HCT116 (cell line): ENCODE data around the gene ZBTB7B. TPM values are rescaled to one million over a fixed set of nuclear protein-coding genes. Genes with fewer than 3 reads are reported as not detected.
"Not testable (repeated sequence)": the region's sequence is repeated elsewhere in the genome, so short reads cannot be mapped to it uniquely, and the experiment has no call there.

Source experiments
- ATAC-seq: fragments of 200-7000 bp; cut with Tn5 transposase; 2 replicates; pipeline ENCODE4 v1.9.1; 2020; ENCODE audit warnings: mild to moderate bottlenecking, moderate library complexity
- BruUV-seq: library from RNA; stranded (reverse); fragments of 400-500 nt; replicated peaks from 2 replicates; lab custom pipeline; 2021; lab: Mats Ljungman, UMichigan
- CTCF ChIA-PET: fragments of 300-600 bp; sonication (Branson Sonifier 250); formaldehyde crosslinking; loops from one replicate; lab custom pipeline; 2021; ENCODE audit warnings: antibody characterized with exemption; lab: Charles Lee
- POLR2A ChIA-PET: fragments of 300-600, 350-600 bp; sonication (Branson Sonifier 250); formaldehyde crosslinking; loops from one replicate; lab custom pipeline; 2021; ENCODE audit warnings: antibody characterized with exemption; lab: Charles Lee
- RAD21 ChIA-PET, 2 experiments: fragments of 300-600 bp; sonication (Branson Sonifier 250); formaldehyde crosslinking; loops; one replicate each; lab custom pipeline; 2023; ENCODE audit warnings: low total read pairs in 2 of 2; ENCODE audit not compliant: uncharacterized antibody in 2 of 2, unreplicated experiment in 2 of 2, low non-redundant PET in 1 of 2; lab: Charles Lee
- DNase-seq: peaks from one replicate; pipeline ENCODE4 v3.0.0-alpha.2; 2010; ENCODE audit warnings: low read depth, low spot score
- H2AFZ ChIP-seq: fragments of 200-600 bp; shearing (Covaris generic), sonication (generic); 2 replicates; pipeline ENCODE4 v1.6.1; 2017; ENCODE audit warnings: low read depth, mixed run types, mixed read lengths, antibody characterized with exemption, low read length; ENCODE audit not compliant: poor library complexity, severe bottlenecking
- H3K27ac ChIP-seq: 2 replicates; pipeline ENCODE4 v1.5.1; 2012; ENCODE audit warnings: low read depth, low read length
- H3K27me3 ChIP-seq: fragments of 200-600 bp; sonication (generic); 2 replicates; pipeline ENCODE4 v1.6.1; 2016; ENCODE audit warnings: mixed run types, low read length, mixed read lengths; ENCODE audit not compliant: insufficient read depth
- H3K36me3 ChIP-seq, 2 experiments: fragments of 200-500 bp in 1 of 2; fragments of 200-600 bp in 1 of 2; sonication (Bioruptor generic) in 1 of 2; sonication (generic) in 1 of 2; 2 replicates each; pipeline versions ENCODE4 v1.5.1 to v1.6.1; 2014 to 2016; ENCODE audit warnings: low read length in 2 of 2, inconsistent platforms in 1 of 2, mixed read lengths in 1 of 2, mixed run types in 1 of 2; ENCODE audit not compliant: insufficient read depth in 2 of 2, control insufficient read depth in 1 of 2
- H3K4me1 ChIP-seq, 2 experiments: fragments of 200-600 bp in 1 of 2; sonication (generic) in 1 of 2; 2 replicates each; pipeline versions ENCODE4 v1.5.1 to v1.6.1; 2012 to 2017; ENCODE audit warnings: low read length in 2 of 2, inconsistent platforms in 1 of 2, mild to moderate bottlenecking in 1 of 2, mixed read lengths in 1 of 2, mixed run types in 1 of 2, moderate library complexity in 1 of 2; ENCODE audit not compliant: insufficient read depth in 2 of 2, control insufficient read depth in 1 of 2
- H3K4me2 ChIP-seq: fragments of 200-600 bp; sonication (generic); 2 replicates; pipeline ENCODE4 v1.6.1; 2017; ENCODE audit warnings: mixed run types, low read length, mixed read lengths
- H3K4me3 ChIP-seq, 2 experiments: fragments of 200-600 bp in 1 of 2; sonication (generic) in 1 of 2; replicated peaks in 1 of 2; 2 replicates each; pipeline ENCODE4 v1.5.1; 2011 to 2016; ENCODE audit warnings: low read length in 2 of 2, control low read depth in 1 of 2, low read depth in 1 of 2, mild to moderate bottlenecking in 1 of 2, mixed read lengths in 1 of 2, mixed run types in 1 of 2
- H3K79me2 ChIP-seq: fragments of 200-600 bp; sonication (generic); 2 replicates; pipeline ENCODE4 v1.6.1; 2017; ENCODE audit warnings: mild to moderate bottlenecking, mixed run types, low read length, moderate library complexity, mixed read lengths; ENCODE audit not compliant: insufficient read depth
- H3K9ac ChIP-seq: fragments of 200-600 bp; sonication (generic); 2 replicates; pipeline ENCODE4 v1.6.1; 2016; ENCODE audit warnings: low read length, mixed read lengths
- H3K9me2 ChIP-seq: fragments of 200-600 bp; sonication (generic), shearing (Covaris generic); 2 replicates; pipeline ENCODE4 v1.6.1; 2017; ENCODE audit warnings: mixed run types, mild to moderate bottlenecking, moderate library complexity; ENCODE audit not compliant: insufficient read depth
- H3K9me3 ChIP-seq, 2 experiments: fragments of 200-500 bp in 1 of 2; fragments of 200-600 bp in 1 of 2; sonication (Bioruptor generic) in 1 of 2; sonication (generic) in 1 of 2; 2 replicates each; pipeline ENCODE4 v1.6.1; 2014 to 2017; ENCODE audit warnings: low read length in 2 of 2, mixed read lengths in 2 of 2, inconsistent platforms in 1 of 2, low read depth in 1 of 2, mild to moderate bottlenecking in 1 of 2, mixed run types in 1 of 2, moderate library complexity in 1 of 2; ENCODE audit not compliant: control insufficient read depth in 1 of 2, insufficient read depth in 1 of 2
- H4K20me1 ChIP-seq: fragments of 200-600 bp; sonication (generic), shearing (Covaris generic); 2 replicates; pipeline ENCODE4 v1.6.1; 2017; ENCODE audit warnings: mixed run types, mild to moderate bottlenecking, moderate library complexity; ENCODE audit not compliant: insufficient read depth
- ATF3 ChIP-seq: IDR thresholded peaks from 2 replicates; pipeline ENCODE4 v1.6.1; 2012
- CEBPB ChIP-seq: IDR thresholded peaks from 2 replicates; pipeline ENCODE4 v1.6.1; 2012; ENCODE audit warnings: low read depth
- EGR1 ChIP-seq: IDR thresholded peaks from 2 replicates; pipeline ENCODE4 v1.6.1; 2012; ENCODE audit warnings: low read depth
- EZH2 ChIP-seq: fragments of 200-600 bp; sonication (generic); IDR thresholded peaks from 2 replicates; pipeline ENCODE4 v1.6.1; 2017; ENCODE audit warnings: antibody characterized with exemption, mixed run types
- FOSL1 ChIP-seq: IDR thresholded peaks from 2 replicates; pipeline ENCODE4 v1.6.1; 2012; ENCODE audit warnings: low read depth
- JUND ChIP-seq: IDR thresholded peaks from 2 replicates; pipeline ENCODE4 v1.6.1; 2012
- MAX ChIP-seq: IDR thresholded peaks from 2 replicates; pipeline ENCODE4 v1.6.1; 2012
- REST ChIP-seq: IDR thresholded peaks from 2 replicates; pipeline ENCODE4 v1.6.1; 2012; ENCODE audit warnings: low read depth
- SIN3A ChIP-seq: IDR thresholded peaks from 2 replicates; pipeline ENCODE4 v1.6.1; 2012; ENCODE audit warnings: low read depth
- SP1 ChIP-seq: IDR thresholded peaks from 2 replicates; pipeline ENCODE4 v1.6.1; 2012; ENCODE audit warnings: low read depth
- TCF7L2 ChIP-seq: IDR thresholded peaks from 2 replicates; pipeline ENCODE4 v1.7.0; 2011; ENCODE audit warnings: borderline replicate concordance, inconsistent platforms; ENCODE audit not compliant: insufficient read depth, insufficient read length; ENCODE audit errors: extremely low read depth
- ZFX ChIP-seq: fragments of 450-650 bp; IDR thresholded peaks from 2 replicates; pipeline ENCODE4 v1.6.1; 2017
- intact Hi-C: fragments of 100-400 bp; cut with micrococcal nuclease; formaldehyde crosslinking; loops from 2 replicates; pipeline ENCODE4 v1.10.0; 2022
- total RNA-seq: library from RNA; stranded (reverse); gene quantifications from one replicate; pipeline ENCODE4 v1.2.1, GENCODE V29; 2021; ENCODE audit not compliant: unreplicated experiment
- TF ChIP-seq, protein P1 (sequence below): IDR thresholded peaks from 2 replicates; pipeline ENCODE4 v1.6.1; 2011; ENCODE audit warnings: mild to moderate bottlenecking, low read length, moderate library complexity; ENCODE audit not compliant: insufficient replicate concordance; ENCODE audit errors: extremely low read depth

The ZBTB7B gene
- total RNA-seq, 1 experiment from 2014 or later, result 57.0 TPM

DNA sequence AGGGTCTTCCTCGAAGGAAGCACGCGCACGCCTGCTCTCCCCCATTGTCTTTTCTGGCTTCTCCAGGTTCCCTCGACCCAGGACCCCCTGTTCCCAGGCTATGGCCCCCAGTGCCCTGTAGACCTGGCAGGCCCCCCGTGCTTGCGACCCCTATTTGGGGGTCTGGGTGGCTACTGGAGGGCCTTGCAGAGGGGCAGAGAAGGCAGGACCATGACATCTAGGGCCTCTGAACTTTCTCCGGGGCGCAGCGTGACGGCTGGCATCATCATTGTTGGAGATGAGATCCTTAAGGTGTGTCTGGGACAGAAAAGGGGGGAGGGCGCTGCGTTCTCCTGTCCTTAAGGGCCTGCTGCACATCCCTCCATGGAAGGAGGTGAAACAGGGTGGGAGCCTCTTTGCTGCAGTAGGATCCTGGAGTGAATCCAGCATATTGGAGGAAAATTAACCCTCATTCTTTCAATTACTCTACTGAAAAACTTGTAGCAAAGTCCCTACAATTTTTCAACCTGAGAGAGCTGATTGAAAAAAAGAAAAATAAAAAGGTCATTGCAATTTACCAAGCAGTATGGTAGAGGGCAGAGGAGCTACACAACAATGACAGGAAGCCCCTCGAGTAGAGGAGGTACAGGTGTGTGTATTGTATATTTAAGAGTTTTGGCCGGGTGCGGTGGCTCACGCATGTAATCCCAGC, 18.7 kb upstream of the ZBTB7B start:
- Histone ChIP-seq H3K4me3 (peak overlapping the region; percentile 84 to 92), H3K4me1 (peaks cover 10 to 26% of the 10 kb centered on the region in 2 experiments; a peak in 3 of 4 replicates), H4K20me1 (no peaks in the 10 kb centered on the region), H3K9ac (peak overlapping the region; percentile 90), H3K27me3 (no peaks in the 10 kb centered on the region), H3K36me3 (peaks cover 19 to 28% of the 10 kb centered on the region in 2 experiments; a peak in 3 of 4 replicates), H3K79me2 (peaks cover 77% of the 10 kb centered on the region), H3K4me2 (peak overlapping the region; percentile 93), H3K27ac (peak overlapping the region; percentile 68), H3K9me2 (no peaks in the 10 kb centered on the region), H3K9me3 (no peaks in the 10 kb centered on the region), H2AFZ (no peak overlapping the region)
- ChIA-PET RAD21 (interaction anchor here in 1 of 2 experiments (1.1 kb wide), 1 partner anchor 10 kb away, joined by 3 read pairs; no protein-coding TSS in a partner anchor), POLR2A (interaction anchor here (0.6 to 3.7 kb wide), 7 partner anchors 9 to 55 kb away, joined by 3 to 46 read pairs (median 4); partner anchors contain the start of genes LENEP, PMVK and SHC1), CTCF (interaction anchor here (1.3 to 3.2 kb wide), 5 partner anchors 10 to 210 kb away, joined by 3 to 25 read pairs (median 4); partner anchors contain the start of gene CKS1B)
- TF ChIP-seq FOSL1 (no peak), EGR1 (no peak), MAX (no peak), SIN3A (no peak), REST (no peak), TCF7L2 (no peak), JUND (no peak), ATF3 (no peak), ZFX (no peak), EZH2 (no peak), SP1 (no peak), CEBPB (no peak)
- TF ChIP-seq, protein P1, sequence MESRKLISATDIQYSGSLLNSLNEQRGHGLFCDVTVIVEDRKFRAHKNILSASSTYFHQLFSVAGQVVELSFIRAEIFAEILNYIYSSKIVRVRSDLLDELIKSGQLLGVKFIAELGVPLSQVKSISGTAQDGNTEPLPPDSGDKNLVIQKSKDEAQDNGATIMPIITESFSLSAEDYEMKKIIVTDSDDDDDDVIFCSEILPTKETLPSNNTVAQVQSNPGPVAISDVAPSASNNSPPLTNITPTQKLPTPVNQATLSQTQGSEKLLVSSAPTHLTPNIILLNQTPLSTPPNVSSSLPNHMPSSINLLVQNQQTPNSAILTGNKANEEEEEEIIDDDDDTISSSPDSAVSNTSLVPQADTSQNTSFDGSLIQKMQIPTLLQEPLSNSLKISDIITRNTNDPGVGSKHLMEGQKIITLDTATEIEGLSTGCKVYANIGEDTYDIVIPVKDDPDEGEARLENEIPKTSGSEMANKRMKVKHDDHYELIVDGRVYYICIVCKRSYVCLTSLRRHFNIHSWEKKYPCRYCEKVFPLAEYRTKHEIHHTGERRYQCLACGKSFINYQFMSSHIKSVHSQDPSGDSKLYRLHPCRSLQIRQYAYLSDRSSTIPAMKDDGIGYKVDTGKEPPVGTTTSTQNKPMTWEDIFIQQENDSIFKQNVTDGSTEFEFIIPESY, result no peak
- DNase-seq, result no peak
- intact Hi-C loops, result no loop called here
- no TSS peak for BruUV-seq
- no peak for ATAC-seq

DNA sequence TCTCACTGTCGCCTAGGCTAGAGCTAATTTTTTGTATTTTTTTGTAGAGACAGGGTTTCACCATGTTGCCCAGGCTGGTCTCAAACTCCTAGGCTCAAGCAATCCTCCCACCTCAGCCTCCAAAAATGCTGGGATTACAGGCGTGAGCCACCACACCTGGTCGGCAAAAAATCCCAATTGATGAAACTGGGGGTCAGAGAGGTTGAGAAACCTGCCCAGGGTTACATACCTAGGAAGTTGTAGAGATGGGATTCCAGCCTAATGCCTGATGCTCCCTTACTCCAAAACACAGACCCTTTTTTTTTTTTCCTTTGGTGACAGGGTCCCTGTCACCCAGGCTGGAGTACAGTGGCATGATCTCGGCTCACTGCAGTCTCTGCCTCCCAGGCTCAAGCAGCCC, 15.9 kb upstream of the ZBTB7B start:
- not testable (repeated sequence) for H3K27me3 ChIP-seq

More for the DNA sequence above, 15.9 kb upstream of the ZBTB7B start:
- H3K4me1 ChIP-seq, result peaks cover 10 to 19% of the 10 kb centered on the region in 2 experiments; a peak in 3 of 4 replicates
- H3K4me2 ChIP-seq, ATAC-seq, H3K27ac ChIP-seq, H4K20me1 ChIP-seq, BruUV-seq, RAD21 ChIA-PET, CTCF ChIA-PET, H3K9ac ChIP-seq, H3K9me3 ChIP-seq, intact Hi-C loops, H3K9me2 ChIP-seq, POLR2A ChIA-PET, DNase-seq, H2AFZ ChIP-seq, H3K4me3 ChIP-seq: not testable (repeated sequence)
- H3K79me2 ChIP-seq, result peaks cover 65% of the 10 kb centered on the region
- peaks cover 12 to 25% of the 10 kb centered on the region in 2 experiments; a peak in 3 of 4 replicates for H3K36me3 ChIP-seq
